NK-92 (cell line): ENCODE measurements around the gene IRAK4.
"Not testable (repeated sequence)": the region's sequence is repeated elsewhere in the genome, so short reads cannot be mapped to it uniquely, and the experiment has no call there.

Source experiments
- DNase-seq: peaks from one replicate; lab custom pipeline; 2025; ENCODE audit not compliant: unreplicated experiment; lab: John Stamatoyannopoulos, UW

IRAK4 gene

GRCh38 chr12:43758728-43759563 is at the start of gene IRAK4, which contains the start of gene PUS7L:
IRAK4 (plus strand) TSS chr12:43758951; CDS start chr12:43768112, 9,161 bp downstream.
PUS7L (minus strand) TSS chr12:43758790; CDS start chr12:43755245, 3,545 bp downstream.
- peak; percentile 67 for DNase-seq

- DNase-seq: no peak
These were observed 47.4 kb upstream of the IRAK4 start for GRCh38 chr12:43711348-43711747.

- no peak for DNase-seq
These were observed 36.1 kb upstream of the IRAK4 start for GRCh38 chr12:43722621-43723020.

GRCh38 chr12:43723134-43723533 is 35.6 kb upstream of the IRAK4 start:
- DNase-seq: no peak

GRCh38 chr12:43728117-43728516 is 30.6 kb upstream of the IRAK4 start:
- no peak for DNase-seq

GRCh38 chr12:43728698-43729097 is 30.1 kb upstream of the IRAK4 start:
- DNase-seq: no peak

GRCh38 chr12:43730283-43730682 is 28.5 kb upstream of the IRAK4 start:
- no peak for DNase-seq

- no peak for DNase-seq
These were observed 25.1 kb upstream of the IRAK4 start for GRCh38 chr12:43733687-43734086.

GRCh38 chr12:43736927-43737440 is 21.8 kb upstream of the IRAK4 start:
- no peak for DNase-seq

- DNase-seq: no peak
These were observed 21.1 kb upstream of the IRAK4 start for GRCh38 chr12:43737646-43738045.

GRCh38 chr12:43740511-43741100 is 18.1 kb upstream of the IRAK4 start:
- DNase-seq: no peak

GRCh38 chr12:43742106-43742505 is 16.6 kb upstream of the IRAK4 start:
- no peak for DNase-seq

GRCh38 chr12:43744826-43745225 is 13.9 kb upstream of the IRAK4 start:
- no peak for DNase-seq

- DNase-seq: no peak
These were observed 9.7 kb upstream of the IRAK4 start for GRCh38 chr12:43749016-43749415.

GRCh38 chr12:43750814-43751213 is 7.9 kb upstream of the IRAK4 start:
- no peak for DNase-seq

- not testable (repeated sequence) for DNase-seq
These were observed 7.4 kb upstream of the IRAK4 start for GRCh38 chr12:43751360-43751759.

GRCh38 chr12:43754015-43754414 is 4.7 kb upstream of the IRAK4 start:
- no peak for DNase-seq

- DNase-seq: no peak
These were observed 464 bp upstream of the IRAK4 start for GRCh38 chr12:43758247-43758727.

- DNase-seq: no peak
These were observed 1.6 kb downstream of the IRAK4 start for GRCh38 chr12:43760396-43760795.

- no peak for DNase-seq
These were observed 2.7 kb downstream of the IRAK4 start for GRCh38 chr12:43761500-43761899.

- no peak for DNase-seq
These were observed 3.8 kb downstream of the IRAK4 start for GRCh38 chr12:43762596-43762995.

GRCh38 chr12:43763769-43764168 is 5.0 kb downstream of the IRAK4 start:
- DNase-seq: no peak
